Fibroblast of lung (primary cell): ENCODE data around the gene BTAF1.

ENCODE experiments used
- EZH2 ChIP-seq: IDR thresholded peaks from 2 replicates; pipeline ENCODE4 v1.5.1; 2012; ENCODE audit warnings: low read length, control low read depth, mild to moderate bottlenecking; ENCODE audit errors: missing control alignments
- TF ChIP-seq, protein P1 (sequence below), 2 donors: IDR thresholded peaks in 1 of 2; conservative IDR thresholded peaks in 1 of 2; 1 replicate in 1 of 2; 2 replicates in 1 of 2; pipeline ENCODE4 v1.5.1; 2011 to 2012; ENCODE audit warnings: low read length in 2 of 2, control low read depth in 1 of 2, inconsistent platforms in 1 of 2, low read depth in 1 of 2, mild to moderate bottlenecking in 1 of 2

DNA sequence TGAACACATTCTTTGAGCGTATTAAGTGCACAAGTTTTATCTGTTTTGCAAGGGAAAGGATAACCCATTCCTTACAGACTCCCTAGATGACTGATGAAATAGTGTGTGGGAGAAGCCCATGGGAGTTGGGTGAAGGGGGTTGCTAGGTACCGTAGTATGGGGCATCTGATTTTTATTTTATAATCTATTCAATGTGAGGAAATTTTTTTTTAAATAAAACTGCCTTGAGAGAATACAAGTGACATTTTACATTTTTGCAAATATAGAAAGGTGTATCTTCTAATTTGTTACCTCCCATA, 1.4 kb downstream of the BTAF1 start:
- TF ChIP-seq, protein P1, sequence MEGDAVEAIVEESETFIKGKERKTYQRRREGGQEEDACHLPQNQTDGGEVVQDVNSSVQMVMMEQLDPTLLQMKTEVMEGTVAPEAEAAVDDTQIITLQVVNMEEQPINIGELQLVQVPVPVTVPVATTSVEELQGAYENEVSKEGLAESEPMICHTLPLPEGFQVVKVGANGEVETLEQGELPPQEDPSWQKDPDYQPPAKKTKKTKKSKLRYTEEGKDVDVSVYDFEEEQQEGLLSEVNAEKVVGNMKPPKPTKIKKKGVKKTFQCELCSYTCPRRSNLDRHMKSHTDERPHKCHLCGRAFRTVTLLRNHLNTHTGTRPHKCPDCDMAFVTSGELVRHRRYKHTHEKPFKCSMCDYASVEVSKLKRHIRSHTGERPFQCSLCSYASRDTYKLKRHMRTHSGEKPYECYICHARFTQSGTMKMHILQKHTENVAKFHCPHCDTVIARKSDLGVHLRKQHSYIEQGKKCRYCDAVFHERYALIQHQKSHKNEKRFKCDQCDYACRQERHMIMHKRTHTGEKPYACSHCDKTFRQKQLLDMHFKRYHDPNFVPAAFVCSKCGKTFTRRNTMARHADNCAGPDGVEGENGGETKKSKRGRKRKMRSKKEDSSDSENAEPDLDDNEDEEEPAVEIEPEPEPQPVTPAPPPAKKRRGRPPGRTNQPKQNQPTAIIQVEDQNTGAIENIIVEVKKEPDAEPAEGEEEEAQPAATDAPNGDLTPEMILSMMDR (conservative IDR thresholded peaks at IDR 0.05 in 1 of 2, IDR thresholded peaks at IDR 0.05 in 1 of 2; ENCODE audit: low read depth in 1 of 2, low read length in 2 of 2), result no peak
- no peak for TF ChIP-seq EZH2
